Stimulated activated CD8-positive, alpha-beta memory T cell treated with anti-CD3 and anti-CD28 coated beads, Interleukin-12 subunit alpha, Interleukin-12 subunit beta, amount 100 ng/mL, for 1 hour (primary cell): Measurements from ENCODE around the gene FHOD3.

Experiments
- DNase-seq: peaks from one replicate; pipeline ENCODE4 v3.0.0-alpha.2; 2020; ENCODE audit warnings: low read depth

The FHOD3 gene

GRCh38 chr18:36386150-36386920, 88.8 kb downstream of the FHOD3 start:
- DNase-seq = no peak

GRCh38 chr18:36387310-36387709, 89.8 kb downstream of the FHOD3 start:
- no peak for DNase-seq

GRCh38 chr18:36388310-36388709, 90.8 kb downstream of the FHOD3 start:
- DNase-seq = no peak

GRCh38 chr18:36389027-36389426, 91.5 kb downstream of the FHOD3 start:
- no peak for DNase-seq

- DNase-seq = no peak
Observed at GRCh38 chr18:36389811-36390581, 92.5 kb downstream of the FHOD3 start.

- no peak for DNase-seq
Observed at GRCh38 chr18:36391426-36392145, 94.1 kb downstream of the FHOD3 start.

GRCh38 chr18:36392164-36392978, 94.9 kb downstream of the FHOD3 start:
- no peak for DNase-seq

- DNase-seq = no peak
Observed at GRCh38 chr18:36392979-36393287, 95.4 kb downstream of the FHOD3 start.

GRCh38 chr18:36394486-36394885, 97.0 kb downstream of the FHOD3 start:
- DNase-seq = no peak

GRCh38 chr18:36396190-36396589, 98.7 kb downstream of the FHOD3 start:
- no peak for DNase-seq

- no peak for DNase-seq
Observed at GRCh38 chr18:36397033-36397432, 99.5 kb downstream of the FHOD3 start.

GRCh38 chr18:36398419-36398818, 100.9 kb downstream of the FHOD3 start:
- no peak for DNase-seq

- DNase-seq = no peak
Observed at GRCh38 chr18:36399055-36399454, 101.5 kb downstream of the FHOD3 start.

- DNase-seq = no peak
Observed at GRCh38 chr18:36401462-36401861, 103.9 kb downstream of the FHOD3 start.

- DNase-seq = no peak
Observed at GRCh38 chr18:36402765-36403396, 105.4 kb downstream of the FHOD3 start.

- DNase-seq = no peak
Observed at GRCh38 chr18:36403896-36404820, 106.6 kb downstream of the FHOD3 start.

- no peak for DNase-seq
Observed at GRCh38 chr18:36405611-36406010, 108.1 kb downstream of the FHOD3 start.

- no peak for DNase-seq
Observed at GRCh38 chr18:36406805-36407204, 109.3 kb downstream of the FHOD3 start.

GRCh38 chr18:36408606-36409005, 111.1 kb downstream of the FHOD3 start:
- DNase-seq = no peak

GRCh38 chr18:36409779-36410178, 112.3 kb downstream of the FHOD3 start:
- no peak for DNase-seq

- no peak for DNase-seq
Observed at GRCh38 chr18:36410346-36410745, 112.8 kb downstream of the FHOD3 start.
